ENCODE data around the gene CNTN1.

GRCh38 chr12:40655451-40655850 is 36.8 kb upstream of the CNTN1 start:
- TF ChIP-seq CTCF (IDR thresholded peaks at IDR 0.05; ENCODE audit: poor library complexity, severe bottlenecking) (no peak), EZH2 (IDR thresholded peaks at IDR 0.05; ENCODE audit: borderline replicate concordance, insufficient read depth, low read length, poor library complexity, severe bottlenecking) (no peak)

Measured in neural cell (in vitro differentiated cells).